HG02885 (cell line): ENCODE measurements around the gene DNAH1.

Source experiments
- ATAC-seq: cut with Tn5 transposase; IDR thresholded peaks from one replicate; pipeline ENCODE4 v1.9.1; 2021; ENCODE audit warnings: mild to moderate bottlenecking; ENCODE audit not compliant: unreplicated experiment, poor library complexity

The DNAH1 gene

GRCh38 chr3:52400275-52400793 lies 84.2 kb downstream of the DNAH1 start:
- no peak for ATAC-seq

DNA sequence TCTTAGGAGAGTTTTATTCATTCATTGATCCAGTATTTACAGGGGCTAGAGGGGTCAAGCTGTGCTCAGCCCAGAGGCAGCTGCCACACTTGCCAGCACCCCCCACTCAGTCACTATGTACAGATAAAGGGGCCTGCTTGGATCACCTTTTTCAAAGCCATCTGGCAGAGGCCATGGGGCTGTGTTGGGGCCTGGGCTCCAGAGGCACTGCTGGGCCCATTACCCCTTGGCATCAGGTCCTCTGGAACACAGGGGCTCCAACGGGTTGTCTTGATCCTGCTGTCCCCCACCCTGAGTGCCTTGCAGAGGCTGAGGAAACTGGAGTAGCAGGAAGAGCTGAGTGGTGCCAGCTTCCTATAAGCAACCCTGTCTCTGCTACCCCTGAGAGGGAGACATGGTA lies 84.9 kb downstream of the DNAH1 start:
- no peak for ATAC-seq

DNA sequence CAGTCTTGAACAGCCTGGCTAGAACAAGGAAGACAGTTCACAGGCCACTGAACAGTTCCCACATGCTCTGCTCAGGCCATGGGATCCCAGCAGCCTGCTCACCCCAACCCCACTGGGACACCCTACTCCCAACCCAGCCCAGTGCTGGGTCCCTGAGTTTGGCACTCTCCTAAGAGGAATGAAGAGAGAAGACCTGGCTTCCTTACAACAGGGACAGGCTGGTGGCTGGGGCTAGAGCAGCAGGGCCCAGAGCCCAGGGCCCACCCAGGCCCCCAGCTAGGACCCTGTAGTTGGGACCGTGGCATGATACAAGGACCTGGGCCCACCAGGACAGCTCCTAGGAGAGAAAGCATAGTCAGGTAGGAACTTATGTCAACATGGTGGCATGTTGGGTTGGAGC lies 85.4 kb downstream of the DNAH1 start:
- no peak for ATAC-seq

DNA sequence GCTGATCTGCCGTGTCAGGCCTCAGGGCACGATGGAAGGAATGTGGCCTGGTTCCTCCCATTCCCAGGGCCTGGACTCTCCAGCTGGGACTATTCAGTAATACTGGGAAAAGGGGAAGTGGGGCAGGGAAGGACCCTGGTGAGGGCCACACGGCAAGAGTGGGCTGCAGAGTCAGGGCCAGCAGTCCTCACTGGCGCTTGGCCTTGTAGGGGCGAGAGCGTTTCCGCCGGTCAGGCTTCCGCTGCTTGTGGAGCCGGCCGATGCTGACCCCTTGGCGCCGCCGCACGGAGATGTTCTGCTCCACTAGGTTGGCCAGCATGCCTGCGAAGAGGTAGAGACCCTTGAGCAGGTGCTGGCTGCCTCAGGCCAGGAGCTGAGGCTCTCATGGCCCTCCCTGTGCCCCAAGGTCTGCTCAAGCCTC lies 86.0 kb downstream of the DNAH1 start:
- ATAC-seq, result no peak

GRCh38 chr3:52402706-52403270 lies 86.7 kb downstream of the DNAH1 start:
- no peak for ATAC-seq

GRCh38 chr3:52403271-52403841 lies 87.2 kb downstream of the DNAH1 start:
- ATAC-seq, result no peak

DNA sequence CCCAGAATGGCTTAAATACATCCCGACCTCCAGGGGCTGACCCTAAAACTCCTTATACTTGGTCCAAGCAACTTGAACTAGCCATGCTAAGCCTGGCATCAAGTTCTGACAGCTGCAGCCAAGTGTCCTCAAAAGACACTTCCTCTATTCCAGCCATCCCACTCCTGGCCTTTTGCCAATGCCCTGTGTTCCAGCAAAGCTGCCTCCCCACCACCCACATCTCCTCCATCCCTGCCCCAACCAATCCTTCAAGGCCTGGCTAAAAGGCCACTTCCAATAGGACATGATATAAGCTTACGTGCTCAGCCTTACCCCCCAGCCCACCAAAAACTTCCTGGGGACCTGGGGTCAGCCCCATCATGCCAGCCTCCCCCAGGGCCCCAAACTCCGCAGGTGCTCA lies 87.8 kb downstream of the DNAH1 start:
- no peak for ATAC-seq

- ATAC-seq, result no peak
These were observed 88.3 kb downstream of the DNAH1 start for GRCh38 chr3:52404391-52404790.

DNA sequence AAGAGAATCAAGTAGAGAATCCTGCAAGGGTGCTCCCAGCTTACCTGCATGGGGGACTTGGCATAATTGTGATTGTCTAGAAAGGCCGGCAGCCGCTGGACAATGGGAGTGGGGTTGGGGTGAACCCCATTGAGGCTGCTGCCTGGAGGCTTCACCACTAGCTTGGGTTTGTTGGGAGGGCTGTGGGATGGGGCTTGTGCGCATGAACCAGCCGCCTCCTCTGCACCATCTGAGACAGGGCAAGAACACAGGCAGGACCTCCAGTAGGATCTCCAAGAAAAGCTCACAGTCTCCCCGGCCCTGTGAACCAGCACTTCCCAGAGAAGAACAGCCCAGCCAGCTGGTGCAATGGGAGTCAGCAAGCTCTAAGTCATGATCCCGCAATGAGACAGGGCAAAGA lies 88.9 kb downstream of the DNAH1 start:
- no peak for ATAC-seq

DNA sequence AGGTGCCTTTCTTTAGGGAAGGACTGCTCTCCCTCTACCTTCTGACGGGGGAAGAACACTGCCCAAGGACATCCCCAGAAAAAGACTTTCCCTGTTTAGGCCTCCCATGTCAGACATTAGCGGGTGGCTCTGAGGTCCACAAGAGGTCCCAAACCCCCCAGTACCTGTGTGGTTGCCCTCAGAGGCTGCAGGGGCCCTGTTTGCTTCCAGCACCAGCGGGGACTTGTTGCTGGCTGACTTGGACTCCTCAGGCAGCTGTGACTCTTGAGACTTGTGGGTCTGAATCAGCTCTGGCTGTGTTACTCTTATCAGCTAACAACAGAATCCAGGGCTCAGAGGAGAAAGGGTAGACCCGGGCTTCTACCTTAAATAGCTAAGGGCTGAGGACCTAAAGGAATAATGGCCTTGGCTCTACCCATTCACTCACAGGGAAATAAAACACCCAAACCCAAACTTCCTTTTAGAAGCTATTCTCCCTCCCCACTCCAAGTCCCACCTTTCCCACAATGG lies 89.5 kb downstream of the DNAH1 start:
- ATAC-seq, result no peak

- no peak for ATAC-seq
These were observed 90.1 kb downstream of the DNAH1 start for GRCh38 chr3:52406231-52406661.

DNA sequence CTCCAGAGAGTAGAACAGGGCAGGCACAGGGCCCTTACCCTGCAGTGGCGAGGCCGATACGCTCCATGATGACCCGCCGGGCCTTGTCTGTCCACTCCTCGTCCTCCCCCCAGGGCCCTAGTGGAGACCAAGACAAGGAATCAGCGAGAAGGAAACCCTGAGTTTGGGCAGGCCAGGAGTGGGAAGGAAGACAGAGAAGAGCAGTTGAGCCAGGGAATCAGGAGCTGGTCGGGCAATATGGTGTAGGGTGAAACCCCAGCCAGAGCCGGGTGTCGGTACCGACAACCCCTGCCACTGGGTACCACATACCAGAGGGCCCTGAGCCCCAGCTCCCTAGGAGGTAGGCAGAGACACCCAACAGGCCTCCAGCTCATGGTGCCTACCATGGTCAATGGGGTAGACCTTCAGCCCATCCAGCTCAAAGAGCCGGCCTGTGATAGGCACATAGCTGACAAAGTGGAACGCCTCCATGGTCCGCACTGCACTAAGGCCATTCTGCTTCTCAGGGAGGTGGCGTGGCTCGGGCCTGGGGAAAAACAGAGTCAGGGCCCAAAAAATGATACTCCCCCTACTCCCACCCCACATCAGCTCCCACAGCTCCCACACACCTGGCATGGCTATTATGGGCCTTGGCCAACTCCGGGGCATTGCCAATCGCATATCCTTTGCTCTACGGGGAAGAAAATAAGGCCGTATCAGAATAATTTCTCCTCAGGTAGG lies 90.8 kb downstream of the DNAH1 start:
- no peak for ATAC-seq

DNA sequence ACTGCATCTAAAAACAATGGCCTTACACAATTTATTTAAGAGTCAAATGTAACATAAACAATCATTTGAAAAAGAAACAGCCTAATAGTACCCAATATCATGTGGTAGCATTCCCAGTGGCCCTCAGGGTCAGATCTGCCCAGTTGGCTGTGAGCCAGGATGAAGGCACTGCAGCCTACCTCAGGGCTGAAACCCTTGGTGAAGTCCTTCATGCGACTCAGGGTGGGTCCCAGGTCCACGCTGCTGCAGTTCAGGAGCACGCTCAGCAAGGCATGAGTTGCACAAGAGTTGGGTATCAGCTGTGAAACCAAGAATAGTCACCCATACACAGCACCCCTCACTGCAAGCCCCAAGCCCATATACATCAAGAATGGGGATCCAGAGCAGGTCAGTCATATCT lies 91.7 kb downstream of the DNAH1 start:
- no peak for ATAC-seq

- no peak for ATAC-seq
These were observed 92.3 kb downstream of the DNAH1 start for GRCh38 chr3:52408466-52408865.

DNA sequence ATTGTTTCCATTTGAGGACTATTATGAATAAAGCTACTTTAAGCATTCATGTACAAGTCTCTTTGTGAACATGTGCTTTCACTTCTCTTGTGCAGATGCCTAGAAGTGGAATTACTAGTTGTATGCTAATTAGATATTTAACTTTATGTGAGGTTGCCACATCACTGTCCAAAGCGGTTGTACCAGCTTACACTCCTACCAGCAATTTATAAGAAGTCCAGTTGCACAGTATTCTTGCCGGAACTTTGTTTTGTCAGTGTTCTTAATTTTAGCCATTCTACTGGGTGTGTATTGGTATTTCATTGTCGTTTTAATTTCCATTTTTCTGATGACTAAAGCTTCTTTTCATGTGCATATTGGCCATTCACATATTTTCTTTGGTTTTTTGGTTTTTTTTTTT lies 99.7 kb downstream of the DNAH1 start:
- no peak for ATAC-seq

DNA sequence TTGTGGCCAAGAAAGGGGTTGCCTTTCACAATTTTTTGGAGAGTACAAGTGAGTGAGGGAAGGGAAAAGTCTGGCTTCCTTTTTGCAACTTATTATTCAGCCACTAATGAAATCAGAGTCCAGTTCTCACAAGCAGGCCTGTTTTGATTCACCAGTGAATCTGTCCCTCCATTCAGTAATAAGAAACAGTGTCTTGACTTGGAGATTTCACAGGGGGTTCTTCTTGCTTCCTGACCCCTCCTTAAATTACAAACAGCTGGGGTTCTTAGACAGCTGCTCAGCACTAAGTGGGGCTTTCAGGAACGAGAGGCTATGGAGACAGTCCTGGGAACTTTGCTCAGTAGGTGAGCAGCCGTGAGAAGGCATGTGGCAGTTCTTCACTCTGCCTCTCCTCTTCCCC lies 104.3 kb downstream of the DNAH1 start:
- no peak for ATAC-seq

DNA sequence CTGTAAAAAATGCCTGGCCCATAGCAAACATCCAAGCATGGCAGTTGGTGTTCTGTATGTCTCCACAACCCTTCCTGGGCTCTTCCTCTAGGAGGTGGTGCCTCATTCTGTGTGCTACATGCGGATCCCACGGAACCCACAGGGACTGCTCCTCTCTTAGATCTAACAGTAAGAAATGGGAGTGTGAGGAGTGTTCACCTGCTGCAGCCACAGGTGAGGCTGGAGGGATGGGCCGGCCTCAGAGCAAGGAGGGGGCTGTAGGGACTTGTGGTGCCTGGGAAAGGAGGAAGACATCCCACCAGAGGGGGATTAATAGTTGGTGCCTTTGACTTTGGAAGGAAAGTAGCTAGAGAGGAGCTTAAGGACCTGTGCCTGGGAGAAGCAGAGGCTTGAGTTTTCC lies 106.5 kb downstream of the DNAH1 start:
- ATAC-seq, result no peak

- ATAC-seq, result no peak
These were observed 107.1 kb downstream of the DNAH1 start for GRCh38 chr3:52423173-52423572.

DNA sequence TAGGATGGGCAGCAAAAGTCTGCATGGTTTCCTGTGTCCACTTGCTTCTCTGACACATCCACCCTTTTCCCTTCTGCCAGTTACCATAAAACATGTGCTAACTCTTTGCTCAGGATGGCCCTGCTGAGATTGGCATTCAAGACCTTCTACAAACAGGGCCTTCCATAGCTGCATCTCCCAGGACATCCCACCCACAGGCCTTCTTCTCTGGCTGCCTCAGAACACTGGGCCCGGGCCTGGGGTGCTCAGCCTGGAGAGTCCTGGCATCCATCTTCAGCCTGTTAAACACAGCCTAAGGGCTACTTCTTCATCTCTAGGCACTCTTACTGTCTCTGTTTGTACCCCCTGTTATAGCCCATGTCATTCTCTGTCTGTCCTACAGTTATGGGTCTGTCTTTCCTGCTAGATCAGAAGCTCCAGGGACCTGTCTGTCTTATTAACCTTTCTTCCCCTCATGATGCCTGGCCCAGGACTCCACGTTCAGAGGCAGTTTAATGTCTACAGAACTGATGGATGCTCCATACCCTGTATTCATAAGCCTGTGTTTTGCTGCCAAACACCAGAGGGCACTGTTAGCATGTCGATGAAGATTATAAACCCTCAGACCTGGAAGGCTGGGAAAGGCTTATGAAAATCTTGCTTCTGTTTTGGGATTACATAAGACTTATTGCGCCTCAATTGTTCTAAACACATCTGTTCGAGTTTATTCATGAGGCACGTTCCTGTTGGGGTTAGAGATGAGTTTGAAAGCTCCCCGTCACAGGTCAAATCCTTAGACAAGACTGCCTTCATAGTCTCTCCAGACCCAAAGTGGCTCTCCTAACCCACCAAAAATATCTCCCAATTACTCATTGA lies 112.3 kb downstream of the DNAH1 start:
- ATAC-seq, result no peak

DNA sequence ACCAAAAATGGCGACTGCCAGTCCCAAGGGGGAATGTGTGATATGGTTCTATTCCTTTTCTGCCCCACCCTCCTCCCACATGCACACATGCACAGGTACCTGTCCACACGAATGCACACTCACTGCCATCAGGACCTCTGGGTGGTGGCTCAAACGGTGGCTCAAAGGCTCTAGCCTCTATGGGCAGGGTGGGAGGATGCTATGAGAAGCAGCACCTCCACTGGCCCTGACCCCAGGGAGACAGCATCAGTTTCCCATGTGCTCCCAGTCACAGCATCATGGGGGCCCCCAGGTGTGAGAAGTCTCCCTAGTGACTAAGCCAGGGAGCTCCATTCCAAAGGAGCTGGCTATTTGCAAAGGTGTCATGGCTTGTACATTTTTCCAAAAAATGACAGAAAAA lies 112.9 kb downstream of the DNAH1 start:
- ATAC-seq, result no peak
